Activated CD8-positive, alpha-beta memory T cell treated with anti-CD3 and anti-CD28 coated beads for 4 hours (primary cell): ENCODE data around the gene IRF2.

Source experiments
- DNase-seq, 2 donors: peaks; one replicate each; pipeline ENCODE4 v3.0.0-alpha.2; 2020; ENCODE audit warnings: low read depth in 2 of 2

Gene IRF2

GRCh38 chr4:184432127-184432922, 42.0 kb downstream of the IRF2 start:
- DNase-seq, result no peak

GRCh38 chr4:184430163-184430562, 44.2 kb downstream of the IRF2 start:
- DNase-seq, result no peak

- DNase-seq, result no peak
Observed at GRCh38 chr4:184428787-184429186, 45.6 kb downstream of the IRF2 start.

- DNase-seq, result no peak
Observed at GRCh38 chr4:184427687-184428086, 46.7 kb downstream of the IRF2 start.

GRCh38 chr4:184427093-184427492, 47.3 kb downstream of the IRF2 start:
- DNase-seq, result no peak

- no peak for DNase-seq
Observed at GRCh38 chr4:184424993-184425758, 49.2 kb downstream of the IRF2 start.

GRCh38 chr4:184424279-184424678, 50.1 kb downstream of the IRF2 start:
- no peak for DNase-seq

GRCh38 chr4:184423003-184423686, 51.2 kb downstream of the IRF2 start:
- no peak for DNase-seq

GRCh38 chr4:184422378-184422777, 52.0 kb downstream of the IRF2 start:
- DNase-seq, result no peak

- DNase-seq, result no peak
Observed at GRCh38 chr4:184421533-184422155, 52.7 kb downstream of the IRF2 start.

GRCh38 chr4:184420881-184421416, 53.4 kb downstream of the IRF2 start:
- no peak for DNase-seq

GRCh38 chr4:184420402-184420801, 53.9 kb downstream of the IRF2 start:
- no peak for DNase-seq

GRCh38 chr4:184419976-184420375, 54.4 kb downstream of the IRF2 start:
- no peak for DNase-seq

GRCh38 chr4:184417802-184418511, 56.4 kb downstream of the IRF2 start:
- DNase-seq, result no peak

- peak in 1 of 2 donors; percentile 19 for DNase-seq
Observed at GRCh38 chr4:184416913-184417734, 57.2 kb downstream of the IRF2 start.

GRCh38 chr4:184415071-184415470, 59.3 kb downstream of the IRF2 start:
- DNase-seq, result no peak

GRCh38 chr4:184413261-184414046, 60.9 kb downstream of the IRF2 start:
- DNase-seq, result no peak

- DNase-seq, result no peak
Observed at GRCh38 chr4:184410748-184411147, 63.6 kb downstream of the IRF2 start.

GRCh38 chr4:184409911-184410692, 64.2 kb downstream of the IRF2 start:
- peak in 1 of 2 donors; percentile 6 for DNase-seq
